Measurements from ENCODE around the gene ERCC2. TPM values are rescaled to one million over a fixed set of nuclear protein-coding genes. Genes with fewer than 3 reads are reported as not detected.

The ERCC2 gene
- total RNA-seq, 1 donor from 2014 or later, result 20.6 TPM

DNA sequence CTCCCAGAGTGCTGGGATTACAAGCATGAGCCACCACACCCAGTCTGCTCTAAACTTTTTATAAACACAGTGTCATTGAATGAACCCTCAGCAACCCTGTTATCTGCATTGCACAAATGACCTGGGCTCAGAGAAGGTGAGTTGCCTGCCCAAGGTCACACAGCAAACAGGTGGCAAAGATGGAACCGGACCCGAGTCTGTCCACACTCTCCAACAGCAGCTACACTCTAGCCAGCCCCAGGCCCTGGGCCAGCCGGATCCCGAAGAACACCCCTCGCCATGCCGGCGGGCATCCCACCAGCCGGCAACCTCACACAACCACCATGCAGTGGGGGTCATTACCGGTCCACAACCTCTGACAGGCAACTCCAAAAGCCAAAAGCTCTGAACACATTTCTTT, 14.5 kb downstream of the ERCC2 start:
- DNase-seq (ENCODE audit: low read depth), result no peak

DNA sequence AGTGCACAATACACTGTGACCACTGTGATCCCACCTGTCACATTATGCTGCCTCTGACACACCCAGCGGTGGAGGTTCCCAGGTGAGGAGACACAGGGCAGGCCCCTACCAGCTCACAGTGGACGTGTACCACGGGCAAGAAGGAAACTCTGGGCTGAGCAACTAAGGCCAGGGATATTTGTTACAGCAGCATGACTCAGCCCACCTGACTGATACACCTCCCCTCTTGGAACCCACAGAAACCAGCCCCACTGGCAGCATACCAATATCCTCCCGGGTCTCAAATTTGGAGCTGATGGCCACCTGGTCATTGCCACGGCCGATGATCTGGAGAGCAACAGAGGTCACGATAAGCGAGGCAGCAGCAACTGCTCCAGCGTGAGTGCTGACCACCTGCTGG, 15.0 kb downstream of the ERCC2 start:
- DNase-seq (ENCODE audit: low read depth), result no peak

GRCh38 chr19:45354241-45354842, 16.0 kb downstream of the ERCC2 start:
- DNase-seq (ENCODE audit: low read depth), result no peak

GRCh38 chr19:45352914-45353796, 17.2 kb downstream of the ERCC2 start:
- DNase-seq (ENCODE audit: low read depth), result no peak

DNA sequence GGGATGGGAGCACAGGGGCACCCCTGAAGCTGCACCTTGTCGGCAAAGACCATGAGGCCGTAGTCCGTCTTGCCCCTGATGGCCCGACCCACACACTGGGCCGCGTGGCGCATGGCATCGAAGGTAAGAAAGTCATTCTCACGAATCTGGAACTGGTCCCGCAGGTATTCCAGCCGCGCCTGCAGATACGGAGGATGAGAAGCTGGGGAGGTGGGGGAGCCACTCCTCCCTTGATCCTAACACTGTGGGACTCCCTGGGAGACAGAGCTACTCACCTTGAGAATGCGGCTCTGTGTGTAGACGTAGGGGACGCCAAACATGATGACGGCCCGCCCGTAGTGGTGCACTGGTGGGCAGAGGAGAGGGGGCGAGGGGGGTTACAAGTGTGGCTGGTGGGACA, 17.9 kb downstream of the ERCC2 start:
- no peak for DNase-seq (ENCODE audit: low read depth)

GRCh38 chr19:45352062-45352461, 18.3 kb downstream of the ERCC2 start:
- DNase-seq (ENCODE audit: low read depth), result no peak

GRCh38 chr19:45351401-45351952, 18.9 kb downstream of the ERCC2 start:
- DNase-seq (ENCODE audit: low read depth), result no peak

DNA sequence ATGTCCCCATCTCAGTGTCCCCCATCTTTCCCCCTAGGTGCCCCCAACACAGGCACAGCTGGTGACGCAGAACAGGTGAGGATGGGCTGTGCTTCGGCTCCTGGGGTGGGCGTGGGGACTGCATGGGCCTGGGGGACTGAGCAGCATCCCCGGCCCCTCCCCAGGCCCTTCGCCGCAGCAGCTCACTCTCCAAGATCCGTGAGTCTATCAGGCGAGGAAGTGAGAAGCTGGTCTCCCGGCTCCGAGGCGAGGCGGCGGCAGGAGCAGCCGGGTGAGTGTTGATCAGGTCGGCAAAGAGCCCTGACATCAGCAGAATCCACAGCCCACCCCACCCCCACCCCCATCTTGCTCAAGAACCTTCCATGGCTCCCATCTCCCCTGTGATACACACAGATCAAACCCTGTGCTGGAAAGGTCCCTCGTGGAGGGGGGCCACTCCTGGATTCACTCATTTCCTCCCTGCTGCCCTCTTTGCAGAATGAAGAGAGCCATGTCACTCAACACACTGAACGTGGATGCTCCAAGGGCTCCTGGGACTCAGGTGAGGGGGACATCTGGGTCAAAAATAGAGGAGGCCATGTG, 19.8 kb downstream of the ERCC2 start:
- no peak for DNase-seq (ENCODE audit: low read depth)

GRCh38 chr19:45349430-45349941, 20.9 kb downstream of the ERCC2 start:
- DNase-seq (ENCODE audit: low read depth), result no peak

GRCh38 chr19:45349126-45349415, 21.3 kb downstream of the ERCC2 start:
- DNase-seq (ENCODE audit: low read depth), result no peak

DNA sequence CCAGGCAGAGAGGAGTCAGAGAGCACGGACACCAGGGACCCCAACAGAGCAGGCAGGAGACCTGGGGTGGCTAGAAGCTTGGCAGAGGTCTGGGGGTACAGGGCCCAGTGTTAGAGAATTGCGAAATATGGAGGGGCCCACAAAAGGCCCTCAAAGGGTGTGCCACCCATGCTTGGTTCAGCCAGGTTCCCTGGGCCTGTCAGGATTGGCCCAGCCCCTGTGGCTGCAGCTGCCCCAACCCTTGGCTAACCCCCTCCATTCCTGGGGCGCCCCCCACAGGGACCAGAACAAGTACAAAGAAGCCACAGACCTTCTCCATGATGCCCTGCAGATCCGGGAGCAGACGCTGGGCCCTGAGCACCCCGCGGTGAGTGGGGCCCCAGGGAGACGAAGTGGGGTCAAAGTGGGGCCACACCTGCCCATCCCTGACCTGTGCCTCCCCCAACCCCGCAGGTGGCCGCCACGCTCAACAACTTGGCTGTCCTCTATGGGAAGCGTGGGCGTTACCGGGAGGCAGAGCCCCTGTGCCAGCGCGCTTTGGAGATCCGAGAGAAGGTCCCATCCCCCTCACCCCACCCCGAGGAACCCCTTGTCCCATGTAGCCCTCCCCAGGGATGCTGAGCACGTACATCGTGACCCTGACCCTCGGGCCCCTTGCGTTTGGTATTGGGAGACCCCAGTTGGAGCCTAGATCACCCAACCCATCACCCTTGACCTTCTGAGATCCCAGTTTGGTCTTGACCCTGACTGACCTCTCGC, 21.8 kb downstream of the ERCC2 start:
- no peak for DNase-seq (ENCODE audit: low read depth)

- no peak for DNase-seq (ENCODE audit: low read depth)
Measured at GRCh38 chr19:45347570-45348366, 22.6 kb downstream of the ERCC2 start.

DNA sequence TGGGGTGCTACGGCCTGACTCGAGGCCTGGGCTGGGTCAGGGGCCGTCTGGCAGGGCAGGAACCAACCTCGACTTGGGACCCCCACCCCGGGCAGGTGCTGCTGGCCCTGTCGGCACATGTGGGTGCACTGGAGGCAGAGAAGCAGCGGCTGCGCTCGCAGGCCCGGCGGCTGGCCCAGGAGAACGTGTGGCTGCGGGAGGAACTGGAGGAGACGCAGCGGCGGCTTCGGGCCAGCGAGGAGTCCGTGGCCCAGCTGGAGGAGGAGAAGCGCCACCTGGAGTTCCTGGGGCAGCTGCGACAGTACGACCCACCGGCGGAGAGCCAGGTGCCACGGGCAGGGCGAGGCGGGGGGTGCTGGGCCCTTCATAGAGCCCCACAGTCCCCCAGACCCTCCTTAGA, 23.9 kb downstream of the ERCC2 start:
- no peak for DNase-seq (ENCODE audit: low read depth)

GRCh38 chr19:45345506-45345860, 24.9 kb downstream of the ERCC2 start:
- no peak for DNase-seq (ENCODE audit: low read depth)

GRCh38 chr19:45344621-45345505, 25.5 kb downstream of the ERCC2 start:
- no peak for DNase-seq (ENCODE audit: low read depth)

GRCh38 chr19:45342911-45343310, 27.5 kb downstream of the ERCC2 start:
- no peak for DNase-seq (ENCODE audit: low read depth)

- DNase-seq (ENCODE audit: low read depth), result no peak
Measured at GRCh38 chr19:45340899-45341453, 29.4 kb downstream of the ERCC2 start.

- DNase-seq (ENCODE audit: low read depth), result no peak
Measured at GRCh38 chr19:45340232-45340898, 30.0 kb downstream of the ERCC2 start, which contains the start of gene KLC3. TSS of gene KLC3 (plus strand) at chr19:45340750. CDS start at chr19:45345542, 4,792 bp downstream.

DNA sequence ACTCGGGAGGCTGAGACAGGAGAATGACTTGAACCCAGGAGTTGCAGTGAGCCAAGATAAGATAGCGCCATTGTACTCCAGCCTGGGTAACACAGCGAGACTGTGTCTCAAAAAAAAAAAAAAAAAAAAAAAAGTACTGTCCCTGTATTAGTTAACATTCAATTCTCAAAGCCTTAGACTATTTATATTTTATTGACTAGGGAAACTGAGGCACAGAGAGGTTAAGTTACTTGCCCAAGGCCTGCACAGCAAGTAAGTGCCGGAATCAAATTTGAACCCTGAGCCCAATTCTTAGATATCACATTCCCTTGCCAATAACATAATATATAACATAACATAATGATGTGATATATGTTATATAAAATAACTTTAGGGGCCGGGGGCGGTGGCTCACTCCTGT, 30.7 kb downstream of the ERCC2 start:
- DNase-seq (ENCODE audit: low read depth), result no peak

Data from myocyte (in vitro differentiated cells).